Activated CD4-positive, alpha-beta T cell treated with anti-CD3 and anti-CD28 coated beads for 24 hours (primary cell): ENCODE results near the gene CPNE2.
"Not testable (repeated sequence)": the region's sequence is repeated elsewhere in the genome, so short reads cannot be mapped to it uniquely, and the experiment has no call there.

Source experiments
- DNase-seq, 2 donors: peaks; one replicate each; pipeline ENCODE4 v3.0.0-alpha.2; 2020; ENCODE audit warnings: low read depth in 2 of 2

CPNE2 gene

GRCh38 chr16:57167538-57167937 lies 75.2 kb downstream of the CPNE2 start:
- DNase-seq, result no peak

GRCh38 chr16:57167953-57168352 lies 75.6 kb downstream of the CPNE2 start:
- DNase-seq, result no peak

DNA sequence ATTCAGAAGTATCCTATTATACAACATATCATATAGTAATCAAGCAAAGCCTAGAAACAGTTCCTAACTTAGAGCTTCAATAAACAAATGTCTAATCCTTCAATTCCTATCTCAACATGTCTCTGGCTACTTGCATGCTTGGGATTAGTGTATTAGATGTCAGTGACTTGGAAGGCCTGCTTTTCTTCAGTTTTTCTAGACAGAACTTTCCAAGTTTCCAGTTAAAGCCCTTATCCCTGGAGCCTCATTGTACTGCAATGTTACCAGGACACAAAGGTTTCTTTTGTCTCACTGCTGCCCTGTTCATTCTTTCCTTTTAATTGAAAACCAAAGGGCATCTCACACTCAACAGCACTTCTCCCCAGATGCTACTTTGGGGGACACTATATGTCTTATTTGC lies 76.9 kb downstream of the CPNE2 start:
- DNase-seq, result no peak

GRCh38 chr16:57172721-57173290 lies 80.4 kb downstream of the CPNE2 start:
- no peak for DNase-seq

DNA sequence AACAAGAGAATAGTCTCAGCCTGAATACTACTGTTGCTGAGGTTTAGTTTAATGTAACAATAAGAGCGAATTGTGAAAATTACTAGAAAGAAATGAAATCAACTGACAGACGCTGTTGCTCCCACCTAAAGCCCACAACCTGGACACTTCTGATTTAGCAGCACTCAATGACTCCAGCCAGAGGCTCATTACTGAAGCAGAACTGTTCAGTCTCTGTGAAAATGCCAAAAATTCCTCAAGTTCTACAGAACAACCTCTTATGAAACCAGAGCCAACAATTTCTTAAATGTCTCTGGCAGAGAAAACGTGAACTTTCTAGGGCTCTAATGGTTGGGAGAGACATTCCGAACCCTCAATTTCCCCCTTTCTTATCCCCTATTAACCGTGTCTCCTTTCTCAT lies 83.5 kb downstream of the CPNE2 start:
- no peak for DNase-seq

- DNase-seq, result no peak
Measured at GRCh38 chr16:57178196-57178595, 85.8 kb downstream of the CPNE2 start.

- DNase-seq, result no peak
Measured at GRCh38 chr16:57178793-57179212, 86.4 kb downstream of the CPNE2 start.

- DNase-seq, result no peak
Measured at GRCh38 chr16:57179215-57179828, 86.9 kb downstream of the CPNE2 start.

DNA sequence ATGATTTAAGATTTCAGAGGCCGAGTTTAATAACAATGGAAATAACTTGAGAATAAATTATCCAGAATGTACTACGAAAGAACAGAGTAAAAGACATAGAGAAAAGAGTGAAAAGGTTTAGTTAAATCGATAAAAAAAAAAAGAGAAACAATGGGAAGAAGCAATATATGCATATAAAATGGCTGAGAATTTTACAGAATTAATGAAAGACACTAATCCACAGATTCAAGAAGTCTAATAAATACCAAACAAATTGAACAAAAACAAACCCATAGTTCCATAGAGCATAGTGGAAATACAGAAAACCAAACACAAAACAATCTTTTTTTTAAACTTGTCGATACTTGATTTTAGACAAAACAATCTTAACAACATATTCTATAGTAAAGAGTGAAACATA lies 91.7 kb downstream of the CPNE2 start:
- no peak for DNase-seq

DNA sequence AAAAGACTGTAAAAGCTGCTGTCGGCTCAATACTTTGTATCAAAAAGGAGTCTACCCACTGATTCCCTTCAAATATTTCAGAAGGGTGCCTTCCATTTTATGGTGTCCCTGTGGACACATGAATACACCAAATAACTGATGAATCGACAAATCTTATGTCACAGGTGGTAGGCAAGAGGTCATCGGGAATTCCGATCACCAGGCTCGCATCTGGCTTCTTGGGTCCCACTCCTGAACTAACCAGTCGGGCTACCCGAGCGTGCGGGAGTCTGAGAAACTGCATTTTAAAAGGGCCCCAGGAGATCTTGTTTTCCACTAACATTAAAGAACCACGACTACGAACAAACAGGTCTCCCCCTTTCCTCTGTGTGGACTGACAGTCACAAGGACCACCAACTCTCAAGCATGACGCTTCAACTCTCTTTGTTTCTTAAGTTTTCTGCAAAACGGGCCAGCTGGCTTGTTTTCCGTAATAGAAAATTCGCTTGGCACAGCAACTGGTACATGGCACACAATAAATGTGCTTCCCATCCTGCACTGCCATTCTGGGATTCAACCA lies 92.6 kb downstream of the CPNE2 start:
- no peak for DNase-seq

GRCh38 chr16:57185446-57185944 lies 93.1 kb downstream of the CPNE2 start:
- peak; percentile 3 to 18 for DNase-seq

DNA sequence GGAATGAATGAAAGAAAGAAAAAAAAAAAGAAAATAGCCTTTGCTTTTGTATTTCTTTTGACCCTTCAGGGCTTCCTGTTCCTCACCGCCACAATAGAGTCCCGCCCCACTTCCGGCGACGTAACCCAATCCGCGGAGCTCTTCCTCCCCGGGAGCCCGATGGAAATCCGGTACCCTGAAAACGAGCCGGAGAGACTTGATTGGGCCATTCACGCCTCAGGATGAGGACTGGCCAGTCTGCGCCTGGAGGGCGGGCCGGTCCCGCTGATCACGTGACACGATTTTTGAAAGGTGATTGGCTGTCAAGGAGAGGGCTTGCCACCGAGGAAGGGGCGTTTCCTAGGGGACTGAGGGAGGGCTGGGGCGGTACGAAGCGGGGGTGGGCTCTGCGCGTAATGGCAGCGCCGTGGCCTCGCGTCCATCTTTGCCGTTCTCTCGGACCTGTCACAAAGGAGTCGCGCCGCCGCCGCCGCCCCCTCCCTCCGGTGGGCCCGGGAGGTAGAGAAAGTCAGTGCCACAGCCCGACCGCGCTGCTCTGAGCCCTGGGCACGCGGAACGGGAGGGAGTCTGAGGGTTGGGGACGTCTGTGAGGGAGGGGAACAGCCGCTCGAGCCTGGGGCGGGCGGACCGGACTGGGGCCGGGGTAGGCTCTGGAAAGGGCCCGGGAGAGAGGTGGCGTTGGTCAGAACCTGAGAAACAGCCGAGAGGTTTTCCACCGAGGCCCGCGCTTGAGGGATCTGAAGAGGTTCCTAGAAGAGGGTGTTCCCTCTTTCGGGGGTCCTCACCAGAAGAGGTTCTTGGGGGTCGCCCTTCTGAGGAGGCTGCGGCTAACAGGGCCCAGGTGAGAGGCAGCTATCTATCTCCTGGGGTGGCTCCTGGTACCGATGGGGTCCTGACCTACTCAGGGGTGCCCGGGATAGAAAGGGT lies 93.8 kb downstream of the CPNE2 start, which contains the start of the genes PSME3IP1 and RSPRY1:
Gene PSME3IP1, minus strand, starts transcription at position 95 of the 927 bp plus-strand sequence. CDS start 12,185 bp downstream, outside the sequence.
Gene RSPRY1, plus strand, starts transcription at position 385 of the 927 bp plus-strand sequence. CDS start 18,330 bp downstream, outside the sequence.
- DNase-seq, result peak; percentile 95 to 98

GRCh38 chr16:57186872-57187854 lies 94.8 kb downstream of the CPNE2 start:
- no peak for DNase-seq

GRCh38 chr16:57187902-57188710 lies 95.7 kb downstream of the CPNE2 start:
- DNase-seq, result not testable (repeated sequence)

- DNase-seq, result no peak
Measured at GRCh38 chr16:57188711-57189002, 96.3 kb downstream of the CPNE2 start.

DNA sequence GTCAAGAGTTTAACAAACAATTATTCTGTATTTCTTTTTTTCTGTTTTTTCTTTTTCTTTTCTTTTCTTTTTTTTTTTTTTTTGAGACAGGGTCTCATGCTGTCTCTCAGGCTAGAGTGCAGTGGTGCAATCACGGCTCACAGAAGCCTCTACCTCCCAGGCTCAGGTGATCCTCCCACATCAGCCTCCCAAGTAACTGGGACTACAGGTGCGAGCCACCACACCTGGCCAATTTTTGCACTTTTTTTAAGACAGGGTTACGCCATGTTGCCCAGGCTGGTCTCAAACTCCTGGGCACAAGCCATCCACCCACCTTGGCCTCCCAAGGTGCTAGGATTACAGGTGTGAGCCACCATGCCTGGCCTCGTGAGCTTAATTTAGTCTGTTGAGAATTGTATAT lies 97.1 kb downstream of the CPNE2 start:
- not testable (repeated sequence) for DNase-seq

DNA sequence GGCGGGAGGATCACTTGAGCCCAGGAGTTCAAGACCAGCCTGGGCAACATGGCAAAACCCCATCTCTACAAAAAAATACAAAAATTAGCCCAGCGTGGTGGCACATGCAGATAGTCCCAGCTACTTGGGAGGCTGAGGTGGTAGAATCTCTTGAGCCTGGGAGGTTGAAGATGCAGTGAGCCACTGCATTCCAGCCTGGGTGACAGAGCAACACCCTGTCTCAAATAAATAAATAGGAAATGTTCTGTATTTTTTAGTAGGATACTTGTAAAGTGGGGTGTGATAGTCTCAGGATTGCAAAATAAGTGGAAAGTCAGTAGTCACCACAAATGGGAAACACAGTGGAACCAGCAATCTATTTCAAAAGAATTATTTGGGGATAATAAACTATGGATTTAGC lies 97.8 kb downstream of the CPNE2 start:
- no peak for DNase-seq

- no peak for DNase-seq
Measured at GRCh38 chr16:57191056-57191571, 98.7 kb downstream of the CPNE2 start.

DNA sequence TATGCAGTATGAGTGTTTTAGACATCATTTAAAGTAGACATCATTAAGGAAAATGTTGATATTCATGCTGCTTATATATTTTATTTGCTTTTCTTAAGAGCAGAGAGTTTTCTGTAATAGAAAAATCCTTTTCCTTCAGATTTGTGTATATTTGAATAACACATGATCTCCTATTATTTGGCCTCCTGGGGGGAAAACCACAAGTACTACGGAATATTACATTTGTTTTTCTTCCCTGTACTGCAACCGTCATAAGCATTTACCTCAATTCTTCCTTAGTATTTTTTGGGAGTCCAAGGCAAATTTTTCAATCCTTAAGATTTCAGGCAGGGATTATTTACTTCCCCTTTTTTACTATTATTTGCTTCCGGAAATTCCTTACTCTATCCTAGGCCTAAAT lies 99.8 kb downstream of the CPNE2 start:
- no peak for DNase-seq
